NCI-H774 (cell line): ENCODE data around the gene MAGEB2.
"Not testable (repeated sequence)": the region's sequence is repeated elsewhere in the genome, so short reads cannot be mapped to it uniquely, and the experiment has no call there.

Source experiments
- DNase-seq: peaks from one replicate; lab custom pipeline; 2025; lab: John Stamatoyannopoulos, UW

Gene MAGEB2

GRCh38 chrX:30215357-30215843 lies at the start of gene MAGEB2:
Gene MAGEB2, plus strand, starts transcription at chrX:30215563. Its CDS starts 3,018 bp downstream, at chrX:30218581.
- DNase-seq: no peak

GRCh38 chrX:30170900-30171299 lies 44.5 kb upstream of the MAGEB2 start:
- no peak for DNase-seq

- no peak for DNase-seq
These were observed 34.0 kb upstream of the MAGEB2 start for GRCh38 chrX:30181353-30181752.

- DNase-seq: no peak
These were observed 31.8 kb upstream of the MAGEB2 start for GRCh38 chrX:30183554-30183953.

GRCh38 chrX:30190426-30190825 lies 24.9 kb upstream of the MAGEB2 start:
- DNase-seq: no peak

GRCh38 chrX:30193910-30194309 lies 21.5 kb upstream of the MAGEB2 start:
- not testable (repeated sequence) for DNase-seq

GRCh38 chrX:30196322-30196721 lies 19.0 kb upstream of the MAGEB2 start:
- DNase-seq: no peak

- DNase-seq: no peak
These were observed 3.2 kb upstream of the MAGEB2 start for GRCh38 chrX:30212172-30212571.

GRCh38 chrX:30217465-30217864 lies 2.1 kb downstream of the MAGEB2 start:
- DNase-seq: no peak

GRCh38 chrX:30219372-30219771 lies 4.0 kb downstream of the MAGEB2 start:
- no peak for DNase-seq

- DNase-seq: no peak
These were observed 5.3 kb downstream of the MAGEB2 start for GRCh38 chrX:30220661-30221060.

- no peak for DNase-seq
These were observed 9.2 kb downstream of the MAGEB2 start for GRCh38 chrX:30224536-30224935.

- no peak for DNase-seq
These were observed 13.2 kb downstream of the MAGEB2 start for GRCh38 chrX:30228526-30228925.

- no peak for DNase-seq
These were observed 15.0 kb downstream of the MAGEB2 start, which contains the start of gene MAGEB3 for GRCh38 chrX:30230395-30230794. Gene MAGEB3, plus strand, starts transcription at chrX:30230657. Its CDS starts 5,268 bp downstream, at chrX:30235925.

- DNase-seq: no peak
These were observed 26.5 kb downstream of the MAGEB2 start, which contains the start of gene MAGEB4 for GRCh38 chrX:30241724-30242415. Gene MAGEB4, plus strand, starts transcription at chrX:30242000. Its CDS starts 136 bp downstream, at chrX:30242136.

GRCh38 chrX:30246769-30247489 lies 31.6 kb downstream of the MAGEB2 start, which contains the start of gene MAGEB1:
Gene MAGEB1, plus strand, starts transcription at chrX:30247146. Its CDS starts 3,348 bp downstream, at chrX:30250494.
- DNase-seq: no peak

- no peak for DNase-seq
These were observed 33.5 kb downstream of the MAGEB2 start for GRCh38 chrX:30248854-30249253.

GRCh38 chrX:30253257-30253656 lies 37.9 kb downstream of the MAGEB2 start:
- no peak for DNase-seq

GRCh38 chrX:30259927-30260326 lies 44.6 kb downstream of the MAGEB2 start:
- no peak for DNase-seq

GRCh38 chrX:30261012-30261411 lies 45.6 kb downstream of the MAGEB2 start:
- no peak for DNase-seq

- DNase-seq: no peak
These were observed 47.4 kb downstream of the MAGEB2 start for GRCh38 chrX:30262763-30263162.
